ENCODE results near the gene AGMO.
"Not testable (repeated sequence)": the region's sequence is repeated elsewhere in the genome, so short reads cannot be mapped to it uniquely, and the experiment has no call there.

Gene AGMO

DNA sequence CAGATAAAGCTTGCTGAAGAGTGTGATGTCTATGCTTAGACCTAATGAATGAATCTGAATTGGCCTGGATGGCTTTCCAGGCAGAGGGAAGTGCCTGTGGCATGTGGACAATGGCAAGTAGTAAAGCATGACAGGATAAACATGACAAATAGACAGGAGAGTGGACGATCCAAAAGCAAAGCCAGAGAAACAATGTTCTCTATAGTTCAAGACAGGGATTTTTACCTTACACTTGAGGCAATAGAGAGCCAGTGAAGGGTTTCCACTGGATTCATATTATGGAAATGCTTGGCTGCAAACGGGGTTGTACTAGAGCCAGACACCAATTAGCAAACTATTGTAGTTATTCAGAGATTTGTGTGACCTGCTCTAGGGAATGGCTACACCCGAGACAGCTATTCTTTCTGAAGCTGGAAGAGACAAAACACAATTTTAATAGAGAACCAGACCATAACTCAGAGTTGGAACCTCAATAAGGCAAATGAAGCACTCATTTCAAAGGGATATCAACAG is 2.3 kb downstream of the AGMO start:
- DNase-seq (ENCODE audit: low spot score) = no peak

DNA sequence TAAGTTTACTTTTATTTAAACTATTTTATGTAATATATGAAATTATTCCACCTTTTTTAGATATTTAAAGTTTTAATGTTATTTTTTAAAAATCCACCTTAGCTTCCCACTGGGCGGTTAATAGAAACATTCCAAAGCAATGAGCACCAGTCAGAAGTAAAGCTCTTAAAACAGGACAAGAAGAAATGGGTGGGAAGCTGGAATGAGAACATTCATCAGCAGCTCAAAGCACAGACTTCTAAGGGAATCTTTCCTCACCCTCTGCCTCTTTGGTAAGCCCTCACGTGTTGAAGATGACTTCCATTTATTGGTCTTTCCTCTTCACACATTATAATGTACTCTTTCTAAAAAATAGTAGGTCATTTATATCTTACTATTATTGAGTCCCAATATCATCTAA is 3.1 kb downstream of the AGMO start:
- DNase-seq (ENCODE audit: low spot score) = no peak

DNA sequence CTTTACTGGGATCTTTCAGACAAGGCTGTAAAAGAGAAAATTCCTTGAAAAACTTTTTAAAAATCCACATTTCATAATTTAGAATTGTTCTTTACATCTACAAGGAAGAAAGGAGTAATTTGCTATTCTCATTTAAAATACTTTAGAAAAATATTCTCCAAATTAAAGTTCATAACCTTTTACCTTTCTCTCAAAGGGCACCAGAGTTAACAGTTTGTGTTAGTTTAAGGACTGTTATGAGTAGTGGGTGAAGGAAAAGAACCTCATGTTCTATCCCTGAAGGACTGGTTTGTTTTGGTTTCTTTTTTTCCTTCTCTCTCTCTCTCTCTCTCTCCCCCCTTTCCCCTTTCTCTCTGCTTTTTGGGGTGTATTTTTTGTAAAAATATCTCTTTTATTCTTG is 4.1 kb downstream of the AGMO start:
- DNase-seq (ENCODE audit: low spot score) = no peak

DNA sequence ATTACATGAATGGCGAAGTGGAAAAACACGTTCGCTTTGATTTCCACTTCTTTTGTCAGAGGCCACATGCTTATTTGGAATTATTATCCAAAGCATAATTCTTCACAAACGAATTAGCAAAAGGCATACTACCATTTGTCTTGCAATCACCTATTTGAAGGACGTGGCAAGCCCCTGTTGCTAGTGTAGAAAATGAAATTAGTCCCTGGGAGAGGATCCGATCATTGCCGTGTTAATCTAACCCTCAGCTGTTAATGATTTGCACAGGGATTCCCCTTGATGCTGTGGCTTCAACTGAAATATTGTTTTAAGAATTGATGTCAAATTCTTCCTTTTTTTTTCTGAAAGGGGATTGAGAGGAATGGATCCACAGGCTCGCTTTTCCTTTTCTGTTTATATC is 4.6 kb downstream of the AGMO start:
- DNase-seq (ENCODE audit: low spot score) = no peak

DNA sequence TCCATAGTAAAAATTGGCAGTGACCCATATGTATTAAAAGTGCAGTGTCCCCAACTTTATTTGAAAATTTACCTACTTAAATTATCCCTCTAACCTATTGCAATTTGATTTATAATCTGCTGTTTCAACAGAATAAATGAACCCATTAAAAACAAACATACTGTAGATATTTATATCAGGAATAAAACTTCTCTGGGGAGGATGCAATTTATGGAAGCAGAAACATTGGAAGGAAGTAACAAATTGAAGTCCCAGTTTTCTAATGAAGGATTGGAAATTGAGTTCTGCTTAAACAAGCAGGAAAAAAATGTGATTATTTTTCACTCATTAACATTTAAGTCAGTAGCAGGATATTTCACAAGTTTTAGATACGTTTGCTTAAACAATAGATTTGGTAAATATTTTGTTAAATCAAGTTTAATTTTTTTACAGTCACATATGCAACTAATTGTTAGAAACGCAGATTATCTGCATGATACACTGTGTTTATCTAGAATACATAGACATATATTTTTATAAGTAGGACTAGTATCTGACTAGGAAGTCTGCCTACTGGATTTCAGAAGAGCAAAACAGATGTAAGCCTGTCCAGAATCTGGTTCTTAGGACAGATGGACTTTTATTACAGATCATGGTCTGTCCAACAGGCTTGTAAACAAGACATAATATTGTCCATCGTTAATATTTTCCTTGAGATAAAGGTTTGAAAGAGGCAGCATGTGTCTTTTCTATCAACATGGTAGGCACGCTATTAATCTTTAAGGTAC is 5.3 kb downstream of the AGMO start:
- DNase-seq (ENCODE audit: low spot score) = no peak

DNA sequence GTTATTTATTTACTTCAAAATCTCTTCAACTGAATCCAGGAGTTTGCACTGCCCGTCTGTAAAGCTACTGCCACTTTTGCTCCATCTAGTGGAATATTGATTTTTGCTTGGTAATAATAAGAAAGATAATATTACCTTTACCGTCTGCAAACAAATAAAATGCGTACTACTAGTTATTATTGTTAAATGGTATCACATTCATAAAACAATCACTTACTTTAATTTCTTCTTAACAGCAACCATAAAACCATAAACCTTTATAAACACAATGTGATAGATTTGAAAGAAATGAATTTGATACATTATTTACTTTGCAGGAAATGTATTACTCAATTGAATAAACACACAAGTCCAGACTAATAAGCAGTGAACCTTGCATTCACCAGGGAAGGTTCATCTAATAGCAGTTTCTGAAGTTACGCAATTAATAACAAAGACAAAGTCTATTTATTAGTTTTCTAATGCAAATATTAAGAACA is 6.4 kb downstream of the AGMO start:
- peak; percentile 45 for DNase-seq (ENCODE audit: low spot score)

DNA sequence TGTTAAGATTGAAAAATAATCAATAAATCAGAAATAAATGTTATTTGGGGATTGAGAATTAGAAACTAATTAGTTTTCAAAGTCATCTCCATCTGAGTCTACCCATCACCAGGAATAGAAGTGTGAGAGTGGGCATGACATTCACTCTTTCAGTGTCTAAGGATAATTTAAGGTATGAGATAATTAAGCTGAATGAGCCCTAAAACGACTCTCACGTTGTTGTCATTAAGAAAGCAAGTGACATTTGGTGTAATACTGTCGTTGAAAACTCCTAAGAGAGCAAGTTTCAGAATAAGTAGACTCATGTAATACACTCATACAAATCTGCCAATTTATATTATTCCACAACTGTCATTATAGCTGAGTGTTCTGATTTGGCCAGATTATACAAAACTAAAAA is 7.1 kb downstream of the AGMO start:
- DNase-seq (ENCODE audit: low spot score) = no peak

DNA sequence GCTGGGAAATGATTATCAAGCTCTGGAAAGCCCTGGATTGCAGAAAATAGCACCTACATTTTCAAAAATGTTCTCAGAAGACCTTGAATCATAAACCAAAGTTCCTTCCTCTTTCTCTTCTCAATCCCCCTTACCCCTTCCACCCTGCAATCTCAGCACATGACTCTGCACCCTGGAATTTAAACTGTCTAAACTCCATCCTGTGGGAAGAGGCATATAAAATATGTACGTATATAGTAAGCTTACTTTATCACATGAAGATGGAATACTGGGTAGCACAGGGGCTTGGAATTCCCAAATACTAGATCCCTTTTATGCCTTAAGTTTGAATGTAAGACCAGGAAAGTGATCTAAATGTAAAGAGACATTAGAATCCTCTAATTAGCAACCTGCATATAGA is 7.7 kb downstream of the AGMO start:
- no peak for DNase-seq (ENCODE audit: low spot score)

DNA sequence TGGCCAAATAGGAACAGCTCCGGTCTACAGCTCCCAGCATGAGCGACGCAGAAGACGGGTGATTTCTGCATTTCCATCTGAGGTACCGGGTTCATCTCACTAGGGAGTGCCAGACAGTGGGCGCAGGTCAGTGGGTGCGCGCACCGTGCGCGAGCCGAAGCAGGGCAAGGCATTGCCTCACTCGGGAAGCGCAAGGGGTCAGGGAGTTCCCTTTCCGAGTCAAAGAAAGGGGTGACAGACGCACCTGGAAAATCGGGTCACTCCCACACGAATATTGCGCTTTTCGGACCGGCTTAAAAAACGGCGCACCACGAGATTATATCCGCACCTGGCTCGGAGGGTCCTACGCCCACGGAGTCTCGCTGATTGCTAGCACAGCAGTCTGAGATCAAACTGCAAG is 14.5 kb downstream of the AGMO start:
- not testable (repeated sequence) for DNase-seq (ENCODE audit: low spot score)

DNA sequence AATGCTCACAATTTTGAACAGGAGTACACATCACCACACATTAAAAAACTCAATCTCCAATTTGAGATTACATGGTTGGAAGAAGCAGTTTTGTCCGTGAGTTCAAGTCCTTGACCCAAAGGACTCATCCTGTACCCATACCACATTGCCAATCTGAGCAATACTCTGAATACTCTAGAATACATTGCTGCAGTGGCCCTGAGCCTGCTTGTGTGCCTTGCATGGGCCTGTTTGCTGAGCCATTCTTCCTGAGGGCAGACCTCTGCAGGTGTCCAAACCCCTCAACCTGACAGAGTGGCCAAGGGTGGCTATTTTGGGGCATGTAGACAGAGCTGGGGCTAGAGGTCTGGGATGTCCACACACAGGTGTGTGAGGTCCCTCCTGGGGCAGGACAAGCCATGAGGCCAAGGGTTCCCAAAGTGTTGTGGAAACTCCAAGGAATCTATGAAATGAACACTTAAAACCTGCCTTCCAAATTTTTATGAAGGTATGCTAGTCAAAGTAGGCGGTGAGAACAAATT is 15.5 kb downstream of the AGMO start:
- DNase-seq (ENCODE audit: low spot score) = no peak

DNA sequence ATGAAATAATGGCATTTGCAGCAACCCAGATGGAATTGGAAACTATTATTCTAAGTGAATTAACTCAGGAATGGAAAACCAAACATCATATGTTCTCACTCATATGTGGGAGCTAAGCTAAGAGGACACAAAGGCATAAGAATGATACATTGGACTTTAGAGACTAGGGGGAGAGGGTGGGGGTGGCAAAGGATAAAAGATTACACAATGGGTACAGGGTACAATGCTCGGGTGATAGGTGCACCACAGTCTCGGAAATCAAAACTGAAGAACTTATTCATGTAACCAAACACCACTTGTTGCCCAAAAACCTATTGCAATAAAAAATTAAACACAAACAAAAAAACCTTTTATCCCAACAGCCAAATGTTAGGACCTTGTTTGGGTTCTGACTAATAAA is 17.8 kb downstream of the AGMO start:
- DNase-seq (ENCODE audit: low spot score) = no peak

DNA sequence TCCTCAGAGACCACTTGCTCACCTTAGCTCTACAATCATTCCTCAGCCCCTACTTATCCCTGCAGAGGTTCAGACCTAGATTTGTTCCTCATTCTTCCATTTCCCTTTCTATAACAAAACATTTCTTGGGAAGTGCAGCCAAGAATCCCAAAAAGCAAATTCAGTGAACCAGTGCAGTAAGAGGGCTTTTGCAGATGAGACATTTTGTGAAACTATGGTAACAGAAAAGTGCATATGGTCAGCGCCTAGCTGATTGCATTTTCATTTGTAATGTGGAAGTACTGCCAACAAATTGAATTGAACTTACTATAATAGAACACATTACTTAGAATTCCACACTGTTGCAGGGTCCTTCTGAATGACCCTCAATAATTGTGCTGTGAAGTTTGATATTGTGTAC is 18.6 kb downstream of the AGMO start:
- no peak for DNase-seq (ENCODE audit: low spot score)

DNA sequence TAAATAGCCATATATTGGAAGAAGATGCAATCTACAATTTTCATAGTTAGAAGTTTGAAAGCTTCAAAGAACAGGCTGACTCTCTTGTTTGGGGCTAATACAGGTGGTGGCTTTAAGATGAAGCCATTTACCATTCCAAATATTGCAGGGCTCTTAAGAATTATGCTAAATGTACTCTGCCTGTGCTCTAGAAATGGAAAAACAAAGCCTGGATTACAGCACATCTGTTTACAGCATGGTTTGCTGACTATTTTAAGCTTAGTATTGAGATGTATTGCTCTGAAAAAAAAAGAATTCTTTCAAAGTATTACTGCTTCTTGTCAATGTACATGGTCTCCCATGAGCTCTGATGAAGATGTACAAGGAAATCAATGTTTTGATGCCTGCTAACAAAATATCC is 34.2 kb downstream of the AGMO start:
- DNase-seq (ENCODE audit: low spot score) = no peak

DNA sequence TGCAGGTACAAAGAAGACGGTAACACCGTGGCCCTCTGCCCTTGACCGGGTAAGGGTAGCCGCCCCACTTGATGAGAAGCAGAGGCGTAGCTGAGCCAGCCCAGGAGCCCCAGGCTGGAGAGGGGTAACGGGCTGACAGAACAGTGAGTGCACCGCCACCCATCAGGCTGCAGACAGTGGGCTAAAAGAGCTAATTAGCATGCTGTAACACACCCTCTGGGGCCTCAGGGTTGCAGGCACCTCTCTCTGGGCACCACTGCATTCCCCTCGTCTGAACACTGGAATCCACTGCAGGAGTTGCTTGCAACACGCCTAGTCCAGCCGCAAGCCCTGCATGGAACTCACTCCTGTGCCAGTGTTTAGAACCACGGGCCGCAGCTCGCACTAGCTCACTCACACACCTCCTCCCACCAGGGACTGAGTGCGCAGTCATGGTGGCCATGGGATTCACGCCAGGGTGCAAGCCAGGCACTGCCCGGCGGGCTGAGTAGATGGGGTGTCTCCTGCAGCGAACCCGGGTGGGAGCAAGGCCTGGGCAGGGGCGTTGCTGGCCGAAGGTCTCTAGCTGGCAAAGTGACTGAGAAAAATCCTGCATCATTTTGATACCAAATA is 36.1 kb downstream of the AGMO start:
- no peak for DNase-seq (ENCODE audit: low spot score)

DNA sequence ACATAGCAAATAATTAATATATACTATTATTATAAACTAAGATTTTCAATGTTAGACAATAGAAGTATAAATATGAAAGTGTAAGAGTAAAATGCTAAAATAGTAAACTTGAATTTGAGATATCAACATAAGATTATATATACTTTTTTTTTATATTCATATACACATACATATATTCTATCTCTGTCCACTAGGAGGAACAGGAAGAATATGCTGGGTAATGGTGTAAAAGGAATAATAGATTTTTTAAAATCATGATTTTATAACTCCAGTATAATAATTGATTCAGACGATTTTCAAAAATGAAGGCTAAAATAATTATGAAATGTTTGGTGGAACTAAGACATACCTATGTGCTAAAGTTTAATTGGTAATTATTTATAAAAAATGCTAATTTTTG is 37.7 kb downstream of the AGMO start:
- no peak for DNase-seq (ENCODE audit: low spot score)

DNA sequence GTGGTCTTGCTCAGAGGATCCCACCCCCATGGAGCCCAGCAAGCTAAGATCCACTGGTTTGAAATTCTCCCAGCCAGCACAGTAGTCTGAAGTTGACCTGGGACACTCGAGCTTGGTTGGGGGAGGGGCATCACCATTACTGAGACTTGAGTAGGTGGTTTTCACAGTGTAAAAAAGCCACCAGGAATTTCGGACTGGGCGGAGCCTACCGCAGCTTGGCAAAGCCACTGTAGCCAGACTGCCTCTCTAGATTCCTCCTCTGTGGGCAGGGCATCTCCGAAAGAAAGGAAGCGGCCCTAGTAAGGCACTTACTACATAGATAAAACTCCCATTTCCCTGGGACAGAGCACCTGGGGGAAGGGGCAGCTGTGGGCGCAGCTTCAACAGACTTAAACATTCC is 44.0 kb downstream of the AGMO start:
- not testable (repeated sequence) for DNase-seq (ENCODE audit: low spot score)

DNA sequence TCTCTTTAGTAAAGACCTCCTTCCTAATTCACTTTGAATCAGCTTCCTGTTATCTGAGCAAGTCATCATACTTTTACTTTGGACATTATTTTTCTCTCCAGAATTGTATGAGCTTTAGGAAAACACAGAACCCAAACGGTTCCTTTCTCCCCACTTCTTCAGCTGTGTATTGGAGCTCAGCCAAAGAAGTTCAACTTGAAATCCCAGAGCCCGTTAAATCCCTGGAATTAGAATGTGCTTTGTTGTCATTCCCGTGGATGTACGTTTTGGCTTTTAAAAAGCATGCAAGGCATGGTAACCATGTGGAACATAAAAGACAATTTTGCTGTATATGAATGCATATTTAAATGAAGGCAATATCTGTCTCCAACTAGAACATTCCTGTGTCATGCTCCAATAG is 46.6 kb downstream of the AGMO start:
- DNase-seq (ENCODE audit: low spot score) = no peak

DNA sequence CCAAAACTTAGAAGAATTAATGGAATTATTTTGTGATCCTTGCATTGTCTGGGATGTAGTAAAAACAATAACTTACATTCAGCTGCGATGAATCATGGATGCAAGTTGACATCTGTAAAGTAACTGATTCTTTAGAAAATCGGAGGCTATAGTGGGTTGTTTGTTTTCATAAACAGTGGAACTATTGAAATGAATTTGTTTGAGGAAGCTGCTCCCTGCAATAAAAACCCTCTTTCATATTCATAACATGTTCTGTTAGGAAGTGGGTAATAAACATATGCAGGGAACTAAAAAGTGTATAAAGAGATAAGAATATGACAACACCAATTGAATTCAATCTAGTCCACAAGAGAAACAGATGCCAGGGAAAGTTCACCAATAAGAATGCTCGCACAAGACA is 53.6 kb downstream of the AGMO start:
- DNase-seq (ENCODE audit: low spot score) = peak; percentile 79

DNA sequence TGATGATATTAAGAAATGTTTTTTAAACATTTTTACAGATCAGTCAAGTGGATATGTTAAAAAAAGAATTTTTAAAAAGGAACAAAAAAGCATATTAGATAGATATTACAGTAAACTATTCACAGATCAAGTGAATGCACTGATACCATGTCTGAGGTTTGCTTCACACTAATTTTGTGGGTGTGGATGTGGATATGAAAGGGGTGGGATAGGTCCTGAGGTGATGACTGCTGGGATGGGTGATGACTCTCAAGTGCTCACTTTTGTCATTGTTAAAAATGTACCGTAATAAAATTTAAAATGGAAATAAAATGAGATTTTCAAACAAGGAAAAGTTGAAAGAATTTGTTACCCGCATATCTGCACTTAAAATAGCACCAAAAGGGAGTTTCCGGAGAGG is 54.1 kb downstream of the AGMO start:
- DNase-seq (ENCODE audit: low spot score) = no peak

DNA sequence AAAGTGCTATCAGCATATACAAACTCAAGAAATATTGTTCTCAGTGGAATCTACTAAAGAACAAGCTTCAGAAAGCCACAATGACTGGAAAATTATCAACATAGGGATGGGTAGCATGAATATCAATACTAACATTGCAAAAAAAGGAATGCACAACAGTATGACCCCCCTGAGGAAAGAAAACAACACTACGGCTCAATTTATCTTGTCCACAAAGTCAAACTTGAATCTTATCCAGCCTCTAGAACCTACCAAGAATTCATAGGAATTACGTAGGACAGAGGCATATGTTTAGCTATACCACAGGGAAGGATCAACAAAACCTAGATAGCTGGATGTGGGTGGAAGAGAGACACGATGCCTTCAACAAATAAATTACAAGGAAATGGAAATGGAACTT is 54.6 kb downstream of the AGMO start:
- no peak for DNase-seq (ENCODE audit: low spot score)

DNA sequence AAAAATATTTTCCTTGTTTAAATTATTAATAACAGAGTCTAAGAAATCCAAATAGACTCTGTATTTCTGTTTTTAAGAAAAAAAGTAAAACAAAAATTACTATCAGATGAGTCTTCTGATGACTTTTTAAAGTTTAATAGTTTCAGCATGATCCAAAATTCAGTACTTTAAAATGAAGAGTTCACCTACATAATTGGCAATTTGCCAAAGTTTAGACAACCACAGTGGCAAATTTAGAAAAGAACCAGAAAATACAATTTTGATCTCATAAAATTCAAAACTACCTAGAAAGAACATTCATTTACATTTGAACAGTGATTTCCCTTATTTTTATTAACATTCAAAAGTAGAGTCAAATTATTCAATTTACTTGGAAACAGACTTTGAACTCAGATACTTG is 56.1 kb downstream of the AGMO start:
- DNase-seq (ENCODE audit: low spot score) = no peak

DNA sequence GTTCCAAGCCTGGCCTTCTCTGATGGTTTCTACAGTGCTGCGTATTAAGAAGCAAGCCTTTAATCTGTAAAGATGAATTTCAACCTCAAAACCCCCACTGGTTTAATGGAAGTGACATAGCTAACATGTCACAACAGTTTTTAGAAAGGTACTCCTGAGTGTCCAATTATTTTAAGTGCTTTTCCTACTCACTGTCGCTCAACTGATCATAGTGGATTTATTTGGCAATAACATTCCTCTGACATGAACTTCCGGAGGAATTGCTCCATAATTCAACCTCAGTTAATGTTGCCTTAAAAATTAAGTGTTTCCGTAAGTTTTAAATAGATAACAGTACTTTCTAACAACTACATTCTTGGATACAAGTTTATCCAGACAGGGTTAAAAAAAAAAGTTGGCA is 57.5 kb downstream of the AGMO start:
- no peak for DNase-seq (ENCODE audit: low spot score)

DNA sequence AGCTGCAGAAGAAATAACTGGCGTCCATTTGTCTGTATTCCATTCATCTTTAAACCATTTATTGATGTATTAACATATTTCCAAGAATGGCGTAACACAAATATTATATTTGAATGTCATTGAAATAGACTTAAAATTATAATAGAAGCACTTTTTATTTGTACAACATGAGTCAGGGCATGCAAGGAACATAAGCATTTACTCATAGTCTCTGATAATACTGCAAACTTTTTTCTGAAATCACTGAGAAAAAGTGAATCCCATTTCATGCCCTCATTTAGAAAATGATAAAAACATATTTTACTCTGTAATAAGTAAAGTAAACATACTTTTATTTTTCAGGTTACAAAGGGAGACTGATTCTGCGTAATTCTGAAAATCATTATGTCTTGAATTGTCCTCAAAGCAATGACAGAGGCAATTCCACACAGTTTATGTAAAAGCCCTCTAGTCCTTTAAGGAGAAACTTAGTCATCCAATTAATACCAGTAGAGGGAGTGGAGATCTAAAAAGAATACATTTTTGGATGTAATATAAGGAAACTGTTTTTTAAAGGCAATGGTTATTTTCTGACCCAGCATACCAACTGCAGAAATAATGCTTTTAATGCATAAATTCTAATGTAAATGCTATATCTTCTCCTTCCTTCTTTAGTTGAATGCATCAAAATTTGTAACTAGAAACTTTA is 58.1 kb downstream of the AGMO start:
- no peak for DNase-seq (ENCODE audit: low spot score)

Data from globus pallidus (tissue), 1 donor.